Mesothelial cell of epicardium (in vitro differentiated cells): ENCODE results near the gene HNRNPM. TPM values are rescaled to one million over a fixed set of nuclear protein-coding genes. Genes with fewer than 3 reads are reported as not detected.

Source experiments
- DNase-seq, 2 experiments: peaks; one replicate each; pipeline ENCODE4 v3.0.0; 2021; ENCODE audit warnings: low spot score in 2 of 2; ENCODE audit not compliant: unreplicated experiment in 2 of 2
- H3K27ac Mint-ChIP-seq: 2 replicates; pipeline ENCODE4 v1.8.0; 2021; ENCODE audit warnings: mixed read lengths
- H3K27me3 Mint-ChIP-seq: 2 replicates; pipeline ENCODE4 v1.8.0; 2021; ENCODE audit warnings: low read depth, mixed read lengths
- H3K36me3 Mint-ChIP-seq: 2 replicates; pipeline ENCODE4 v1.8.0; 2021; ENCODE audit warnings: mixed read lengths
- H3K4me1 Mint-ChIP-seq: 2 replicates; pipeline ENCODE4 v1.8.0; 2021; ENCODE audit warnings: mixed read lengths
- H3K4me3 Mint-ChIP-seq: 2 replicates; pipeline ENCODE4 v1.8.0; 2021; ENCODE audit warnings: mild to moderate bottlenecking, moderate library complexity, mixed read lengths
- H3K9me3 Mint-ChIP-seq: 2 replicates; pipeline ENCODE4 v1.8.0; 2021; ENCODE audit warnings: mixed read lengths
- CTCF ChIP-seq: fragments of 200-600 bp; sonication (generic); IDR thresholded peaks from one replicate; pipeline ENCODE4 v1.5.0; 2021; ENCODE audit warnings: antibody characterized with exemption; ENCODE audit not compliant: unreplicated experiment
- total RNA-seq: library from RNA; stranded (reverse); gene quantifications from 3 replicates; pipeline ENCODE4 v1.2.1, GENCODE V29; 2021

HNRNPM gene
- total RNA-seq, 1 donor from 2014 or later = 249 TPM

GRCh38 chr19:8489561-8490394 lies 45.0 kb downstream of the HNRNPM start:
- H3K9me3 Mint-ChIP-seq = no peaks in the 10 kb centered on the region
- DNase-seq = no peak
- no peaks in the 10 kb centered on the region for H3K4me1 Mint-ChIP-seq
- H3K4me3 Mint-ChIP-seq = no peak overlapping the region
- H3K27ac Mint-ChIP-seq = peak overlapping the region; percentile 59
- H3K27me3 Mint-ChIP-seq = no peaks in the 10 kb centered on the region
- no peak for TF ChIP-seq CTCF
- peaks cover 28% of the 10 kb centered on the region for H3K36me3 Mint-ChIP-seq

- Mint-ChIP-seq H3K4me3 (no peak overlapping the region), H3K9me3 (no peaks in the 10 kb centered on the region), H3K36me3 (peaks cover 28% of the 10 kb centered on the region), H3K27me3 (no peaks in the 10 kb centered on the region), H3K27ac (no peak overlapping the region), H3K4me1 (no peaks in the 10 kb centered on the region)
- no peak for TF ChIP-seq CTCF
- no peak for DNase-seq
Observed at GRCh38 chr19:8490395-8490760, 45.6 kb downstream of the HNRNPM start.

GRCh38 chr19:8490873-8491272 lies 46.1 kb downstream of the HNRNPM start:
- H3K9me3 Mint-ChIP-seq = no peaks in the 10 kb centered on the region
- no peaks in the 10 kb centered on the region for H3K27me3 Mint-ChIP-seq
- H3K4me3 Mint-ChIP-seq = no peak overlapping the region
- H3K4me1 Mint-ChIP-seq = no peaks in the 10 kb centered on the region
- peaks cover 28% of the 10 kb centered on the region for H3K36me3 Mint-ChIP-seq
- no peak overlapping the region for H3K27ac Mint-ChIP-seq
- no peak for DNase-seq
- no peak for TF ChIP-seq CTCF

GRCh38 chr19:8491574-8491973 lies 46.8 kb downstream of the HNRNPM start:
- H3K36me3 Mint-ChIP-seq = peaks cover 22% of the 10 kb centered on the region

GRCh38 chr19:8494158-8494557 lies 49.4 kb downstream of the HNRNPM start:
- H3K4me1 Mint-ChIP-seq = no peaks in the 10 kb centered on the region
- TF ChIP-seq CTCF = no peak
- no peak overlapping the region for H3K4me3 Mint-ChIP-seq
- H3K36me3 Mint-ChIP-seq = no peaks in the 10 kb centered on the region
- no peak for DNase-seq
- no peak overlapping the region for H3K27ac Mint-ChIP-seq
- no peaks in the 10 kb centered on the region for H3K9me3 Mint-ChIP-seq
- H3K27me3 Mint-ChIP-seq = no peaks in the 10 kb centered on the region

More at GRCh38 chr19:8491574-8491973, 46.8 kb downstream of the HNRNPM start:
- H3K27me3 Mint-ChIP-seq = no peaks in the 10 kb centered on the region
- no peak overlapping the region for H3K27ac Mint-ChIP-seq
- no peaks in the 10 kb centered on the region for H3K4me1 Mint-ChIP-seq
- DNase-seq = no peak
- TF ChIP-seq CTCF = peak; percentile 11
- no peak overlapping the region for H3K4me3 Mint-ChIP-seq
- H3K9me3 Mint-ChIP-seq = no peaks in the 10 kb centered on the region

- H3K27ac Mint-ChIP-seq = no peak overlapping the region
- no peak overlapping the region for H3K4me3 Mint-ChIP-seq
- no peak for TF ChIP-seq CTCF
- no peak for DNase-seq
- no peaks in the 10 kb centered on the region for H3K9me3 Mint-ChIP-seq
- H3K27me3 Mint-ChIP-seq = no peaks in the 10 kb centered on the region
- peaks cover 8% of the 10 kb centered on the region for H3K4me1 Mint-ChIP-seq
- no peaks in the 10 kb centered on the region for H3K36me3 Mint-ChIP-seq
Observed at GRCh38 chr19:8498295-8498694, 53.5 kb downstream of the HNRNPM start.
